ENCODE measurements around the gene MLLT1. TPM values are rescaled to one million over a fixed set of nuclear protein-coding genes. Genes with fewer than 3 reads are reported as not detected.

Gene MLLT1
- total RNA-seq, 1 donor from 2014 or later, result 36.0 TPM

- no peak for DNase-seq
- TF ChIP-seq CTCF (IDR thresholded peaks at IDR 0.05; ENCODE audit: borderline replicate concordance), result no peak
- Histone ChIP-seq H3K27ac (replicated peaks) (no peak overlapping the region), H3K27me3 (ENCODE audit: low read depth) (peaks cover 37% of the 10 kb centered on the region), H3K36me3 (no peaks in the 10 kb centered on the region), H3K4me1 (no peaks in the 10 kb centered on the region), H3K9me3 (replicated peaks) (peaks cover 23% of the 10 kb centered on the region), H3K4me3 (no peak overlapping the region)
- intact Hi-C loops (cut with micrococcal nuclease), result no loop called here
Measured at GRCh38 chr19:6172074-6172863, 107.5 kb downstream of the MLLT1 start.

GRCh38 chr19:6167115-6167514 is 112.7 kb downstream of the MLLT1 start:
- peaks cover under 1% of the 10 kb centered on the region for H3K4me1 ChIP-seq
- no peak overlapping the region for H3K27ac ChIP-seq (replicated peaks)
- H3K27me3 ChIP-seq (ENCODE audit: low read depth), result no peaks in the 10 kb centered on the region
- H3K36me3 ChIP-seq, result no peaks in the 10 kb centered on the region
- intact Hi-C loops (cut with micrococcal nuclease), result loop anchor here (5.0 kb wide), 1 partner anchor 135 kb away; no protein-coding TSS in a partner anchor
- no peak for DNase-seq
- peaks cover 23% of the 10 kb centered on the region for H3K9me3 ChIP-seq (replicated peaks)
- H3K4me3 ChIP-seq, result no peak overlapping the region
- no peak for TF ChIP-seq CTCF (IDR thresholded peaks at IDR 0.05; ENCODE audit: borderline replicate concordance)

GRCh38 chr19:6164906-6165531 is 114.8 kb downstream of the MLLT1 start:
- no peak for TF ChIP-seq CTCF (IDR thresholded peaks at IDR 0.05; ENCODE audit: borderline replicate concordance)
- Histone ChIP-seq H3K9me3 (replicated peaks) (peaks cover 7% of the 10 kb centered on the region), H3K27me3 (ENCODE audit: low read depth) (no peaks in the 10 kb centered on the region), H3K4me1 (peaks cover 3% of the 10 kb centered on the region), H3K4me3 (no peak overlapping the region), H3K36me3 (no peaks in the 10 kb centered on the region), H3K27ac (replicated peaks) (no peak overlapping the region)
- no peak for DNase-seq
- intact Hi-C loops (cut with micrococcal nuclease), result loop anchor here (5.0 kb wide), 1 partner anchor 137 kb away; no protein-coding TSS in a partner anchor

GRCh38 chr19:6161271-6161850 is 118.4 kb downstream of the MLLT1 start:
- H3K4me3 ChIP-seq, result no peak overlapping the region
- H3K27ac ChIP-seq (replicated peaks), result peak overlapping the region; percentile 10
- DNase-seq, result no peak

More at GRCh38 chr19:6161271-6161850, 118.4 kb downstream of the MLLT1 start:
- no peaks in the 10 kb centered on the region for H3K36me3 ChIP-seq
- H3K9me3 ChIP-seq (replicated peaks), result peaks cover 26% of the 10 kb centered on the region
- TF ChIP-seq CTCF (IDR thresholded peaks at IDR 0.05; ENCODE audit: borderline replicate concordance), result no peak
- intact Hi-C loops (cut with micrococcal nuclease), result no loop called here
- no peaks in the 10 kb centered on the region for H3K27me3 ChIP-seq (ENCODE audit: low read depth)
- H3K4me1 ChIP-seq, result peaks cover 3% of the 10 kb centered on the region

Other genes starting within 250 kb of the MLLT1 start
- 6.1 TPM for gene RFX2, start 169.5 kb downstream of the MLLT1 start, total RNA-seq
- gene ACSBG2, start 144.3 kb downstream of the MLLT1 start, total RNA-seq, result not detected
- not detected for gene ACER1, start 53.6 kb upstream of the MLLT1 start, total RNA-seq
- gene CLPP, start 81.6 kb upstream of the MLLT1 start, total RNA-seq, result 72.3 TPM
- gene ALKBH7, start 92.8 kb upstream of the MLLT1 start, total RNA-seq, result 142 TPM
- gene PSPN, start 96.0 kb upstream of the MLLT1 start, total RNA-seq, result 1.2 TPM
- gene GTF2F1, start 113.2 kb upstream of the MLLT1 start, total RNA-seq, result 33.8 TPM
- 81.9 TPM for gene KHSRP, start 144.8 kb upstream of the MLLT1 start, total RNA-seq
- 0.16 TPM for gene SLC25A41, start 153.8 kb upstream of the MLLT1 start, total RNA-seq
- gene SLC25A23, start 179.8 kb upstream of the MLLT1 start, total RNA-seq, result 116 TPM
- not detected for gene CRB3, start 184.3 kb upstream of the MLLT1 start, total RNA-seq
- gene DENND1C, start 201.8 kb upstream of the MLLT1 start, total RNA-seq, result 1.2 TPM
- 3.3 TPM for gene TUBB4A, start 222.3 kb upstream of the MLLT1 start, total RNA-seq